ENCODE results near the gene KRTAP9-1.

DNA sequence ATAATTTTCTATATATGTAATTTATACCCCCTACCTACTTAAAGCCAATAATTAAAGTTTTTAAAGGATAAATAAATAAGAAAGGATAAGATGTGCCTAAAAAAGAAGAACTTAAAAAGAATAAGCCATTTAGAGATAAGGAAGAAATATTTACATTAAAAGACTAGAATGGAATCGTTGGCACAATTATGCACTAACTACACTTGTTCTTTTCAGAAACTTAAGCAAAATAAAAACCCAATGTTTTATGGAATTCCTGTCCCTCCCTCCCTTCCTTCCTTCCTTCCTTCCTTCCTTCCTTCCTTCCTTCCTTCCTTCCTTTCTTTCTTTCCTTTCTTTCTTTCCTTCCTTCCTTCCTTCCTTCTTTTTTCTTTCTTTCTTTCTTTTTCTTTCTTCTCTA is 44.8 kb upstream of the KRTAP9-1 start:
- TF ChIP-seq CTCF (conservative IDR thresholded peaks at IDR 0.05) (no peak), EZH2 (IDR thresholded peaks at IDR 0.05; ENCODE audit: low read depth) (no peak)
